HEK293 (cell line): ENCODE data around the gene SLC39A1.

Experiments
- FEZF1 ChIP-seq: fragments of 450-650 bp; formaldehyde crosslinking; IDR thresholded peaks from 2 replicates; pipeline ENCODE4 v1.5.1; 2016; ENCODE audit warnings: missing biosample characterization, missing genetic modification characterization
- GLIS1 ChIP-seq: fragments of 450-650 bp; formaldehyde crosslinking; IDR thresholded peaks from 2 replicates; pipeline ENCODE4 v1.5.1; 2016; ENCODE audit warnings: missing biosample characterization, missing genetic modification characterization
- KLF16 ChIP-seq: fragments of 450-650 bp; formaldehyde crosslinking; IDR thresholded peaks from 2 replicates; pipeline ENCODE4 v1.5.1; 2017; ENCODE audit warnings: missing biosample characterization, missing genetic modification characterization
- KLF8 ChIP-seq: fragments of 450-650 bp; formaldehyde crosslinking; IDR thresholded peaks from 2 replicates; pipeline ENCODE4 v1.5.1; 2016; ENCODE audit warnings: missing biosample characterization, missing genetic modification characterization
- SP3 ChIP-seq: fragments of 450-650 bp; formaldehyde crosslinking; IDR thresholded peaks from 2 replicates; pipeline ENCODE4 v1.5.1; 2016; ENCODE audit warnings: missing biosample characterization, missing genetic modification characterization
- SP7 ChIP-seq: fragments of 450-650 bp; formaldehyde crosslinking; IDR thresholded peaks from 2 replicates; pipeline ENCODE4 v1.5.1; 2016; ENCODE audit warnings: missing biosample characterization, missing genetic modification characterization
- YY1 ChIP-seq: fragments of 450-650 bp; formaldehyde crosslinking; IDR thresholded peaks from 2 replicates; pipeline ENCODE4 v1.5.1; 2018; ENCODE audit warnings: missing biosample characterization, missing genetic modification characterization
- ZEB2 ChIP-seq: fragments of 450-650 bp; formaldehyde crosslinking; IDR thresholded peaks from 2 replicates; pipeline ENCODE4 v1.5.1; 2016; ENCODE audit warnings: missing biosample characterization, missing genetic modification characterization
- ZNF112 ChIP-seq: fragments of 450-650 bp; formaldehyde crosslinking; IDR thresholded peaks from 2 replicates; pipeline ENCODE4 v1.5.0; 2017; ENCODE audit warnings: missing biosample characterization, missing genetic modification characterization
- ZNF132 ChIP-seq: fragments of 450-650 bp; formaldehyde crosslinking; IDR thresholded peaks from 2 replicates; pipeline ENCODE4 v1.5.1; 2017; ENCODE audit warnings: missing biosample characterization, missing genetic modification characterization, borderline replicate concordance
- ZNF146 ChIP-seq: fragments of 450-650 bp; formaldehyde crosslinking; IDR thresholded peaks from 2 replicates; pipeline ENCODE4 v1.5.1; 2016; ENCODE audit warnings: missing biosample characterization, missing genetic modification characterization
- ZNF157 ChIP-seq: fragments of 450-650 bp; formaldehyde crosslinking; IDR thresholded peaks from 2 replicates; pipeline ENCODE4 v1.5.1; 2016; ENCODE audit warnings: missing biosample characterization, missing genetic modification characterization
- ZNF2 ChIP-seq: fragments of 450-650 bp; formaldehyde crosslinking; IDR thresholded peaks from 2 replicates; pipeline ENCODE4 v1.5.1; 2016; ENCODE audit warnings: missing biosample characterization, missing genetic modification characterization
- ZNF211 ChIP-seq: fragments of 450-650 bp; formaldehyde crosslinking; IDR thresholded peaks from 2 replicates; pipeline ENCODE4 v1.5.1; 2016; ENCODE audit warnings: low read depth, missing biosample characterization, missing genetic modification characterization
- ZNF239 ChIP-seq: fragments of 450-650 bp; formaldehyde crosslinking; IDR thresholded peaks from 2 replicates; pipeline ENCODE4 v1.5.1; 2016; ENCODE audit warnings: missing biosample characterization, missing genetic modification characterization
- ZNF274 ChIP-seq, 2 experiments: fragments of 200-500 bp in 1 of 2; fragments of 450-650 bp in 1 of 2; sonication (Bioruptor generic) in 1 of 2; formaldehyde crosslinking in 1 of 2; IDR thresholded peaks; 2 replicates each; pipeline versions ENCODE4 v1.5.1 to v1.6.1; 2014 to 2016; ENCODE audit warnings: borderline replicate concordance in 1 of 2, inconsistent platforms in 1 of 2, low read length in 1 of 2, missing biosample characterization in 1 of 2, missing genetic modification characterization in 1 of 2
- ZNF473 ChIP-seq: fragments of 450-650 bp; formaldehyde crosslinking; IDR thresholded peaks from 2 replicates; pipeline ENCODE4 v1.5.1; 2017; ENCODE audit warnings: missing biosample characterization, missing genetic modification characterization
- ZNF561 ChIP-seq: fragments of 450-650 bp; IDR thresholded peaks from 2 replicates; pipeline ENCODE4 v1.5.1; 2018; ENCODE audit warnings: missing biosample characterization, missing genetic modification characterization, borderline replicate concordance
- ZNF629 ChIP-seq: fragments of 450-650 bp; formaldehyde crosslinking; IDR thresholded peaks from 2 replicates; pipeline ENCODE4 v1.5.1; 2017; ENCODE audit warnings: missing biosample characterization, missing genetic modification characterization
- ZNF670 ChIP-seq: fragments of 450-650 bp; formaldehyde crosslinking; IDR thresholded peaks from 2 replicates; pipeline ENCODE4 v1.5.1; 2016; ENCODE audit warnings: missing biosample characterization, missing genetic modification characterization, low read depth
- ZNF701 ChIP-seq: fragments of 450-650 bp; formaldehyde crosslinking; IDR thresholded peaks from 2 replicates; pipeline ENCODE4 v1.5.1; 2016; ENCODE audit warnings: missing biosample characterization, missing genetic modification characterization
- ZNF768 ChIP-seq: fragments of 450-650 bp; formaldehyde crosslinking; IDR thresholded peaks from 2 replicates; pipeline ENCODE4 v1.5.1; 2018; ENCODE audit warnings: missing biosample characterization, mild to moderate bottlenecking, missing genetic modification characterization
- ZNF792 ChIP-seq: fragments of 450-650 bp; formaldehyde crosslinking; IDR thresholded peaks from 2 replicates; pipeline ENCODE4 v1.5.1; 2016; ENCODE audit warnings: missing biosample characterization, missing genetic modification characterization
- TF ChIP-seq, protein P1 (sequence below): fragments of 450-650 bp; formaldehyde crosslinking; IDR thresholded peaks from 2 replicates; pipeline ENCODE4 v1.5.1; 2016; ENCODE audit warnings: missing biosample characterization, missing genetic modification characterization
- TF ChIP-seq, protein P2 (sequence below): fragments of 450-650 bp; formaldehyde crosslinking; IDR thresholded peaks from 2 replicates; pipeline ENCODE4; 2016; ENCODE audit warnings: missing biosample characterization, missing genetic modification characterization
- TF ChIP-seq, protein P3 (sequence below): fragments of 450-650 bp; formaldehyde crosslinking; IDR thresholded peaks from 2 replicates; pipeline ENCODE4 v1.5.1; 2017; ENCODE audit warnings: missing biosample characterization, missing genetic modification characterization
- TF ChIP-seq, protein P4 (sequence below): fragments of 450-650 bp; formaldehyde crosslinking; IDR thresholded peaks from 2 replicates; pipeline ENCODE4 v1.5.1; 2017; ENCODE audit warnings: missing biosample characterization, missing genetic modification characterization
- TF ChIP-seq, protein P5 (sequence below): fragments of 450-650 bp; formaldehyde crosslinking; IDR thresholded peaks from 2 replicates; pipeline ENCODE4 v1.5.1; 2016; ENCODE audit warnings: missing biosample characterization, missing genetic modification characterization
- TF ChIP-seq, protein P6 (sequence below): fragments of 450-650 bp; formaldehyde crosslinking; IDR thresholded peaks from 2 replicates; pipeline ENCODE4 v1.5.1; 2016; ENCODE audit warnings: missing biosample characterization, missing genetic modification characterization

SLC39A1 gene

DNA sequence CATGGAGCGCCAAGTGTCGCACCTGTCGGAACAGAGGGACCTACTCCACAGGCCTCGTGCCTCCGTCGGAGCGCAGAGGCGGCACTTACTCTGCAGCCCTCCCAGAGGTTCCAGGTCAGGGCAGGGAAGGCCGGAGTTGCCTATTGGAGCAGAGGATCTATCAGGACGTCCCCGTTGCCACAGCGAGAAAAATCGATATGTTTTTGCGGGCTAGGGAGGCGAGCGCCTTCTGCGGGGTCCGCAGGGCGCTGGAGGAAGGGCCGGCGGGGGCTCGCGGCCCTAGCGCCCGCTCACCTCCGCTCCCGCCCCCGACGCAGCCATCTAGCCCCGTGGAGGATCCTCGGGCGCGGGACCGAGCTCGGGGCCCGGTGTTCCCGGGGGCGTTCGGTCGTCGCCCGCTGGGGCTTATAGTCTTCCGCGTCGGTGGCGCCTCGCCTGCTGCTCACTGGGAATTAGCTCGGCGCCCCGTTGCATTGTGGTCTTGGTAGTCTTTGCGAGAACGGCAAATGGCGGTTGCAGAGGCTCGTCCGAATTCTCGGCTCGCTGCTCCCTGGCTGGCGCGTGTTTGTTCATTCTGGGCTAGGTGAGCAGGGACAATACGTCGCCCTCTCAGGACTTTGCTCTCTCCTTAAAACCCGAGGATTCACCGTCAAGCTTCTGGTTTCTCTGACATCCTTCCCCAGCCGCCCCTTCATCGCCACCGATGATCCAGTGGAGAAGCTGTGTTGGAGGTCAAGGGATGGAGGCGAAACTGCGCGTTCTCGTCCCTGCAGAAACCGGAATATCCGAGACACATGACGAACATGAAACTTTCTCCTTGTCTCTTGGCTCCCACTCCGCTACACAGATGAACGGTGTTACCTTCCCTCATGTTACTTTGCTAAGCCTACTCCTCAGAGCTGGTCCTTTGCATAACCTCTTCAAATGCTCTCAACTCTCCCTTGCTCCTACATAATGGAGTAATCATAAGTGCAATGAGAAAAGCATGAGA is 14.2 kb upstream of the SLC39A1 start, which contains the start of gene JTB (continued):
- TF ChIP-seq, protein P1, sequence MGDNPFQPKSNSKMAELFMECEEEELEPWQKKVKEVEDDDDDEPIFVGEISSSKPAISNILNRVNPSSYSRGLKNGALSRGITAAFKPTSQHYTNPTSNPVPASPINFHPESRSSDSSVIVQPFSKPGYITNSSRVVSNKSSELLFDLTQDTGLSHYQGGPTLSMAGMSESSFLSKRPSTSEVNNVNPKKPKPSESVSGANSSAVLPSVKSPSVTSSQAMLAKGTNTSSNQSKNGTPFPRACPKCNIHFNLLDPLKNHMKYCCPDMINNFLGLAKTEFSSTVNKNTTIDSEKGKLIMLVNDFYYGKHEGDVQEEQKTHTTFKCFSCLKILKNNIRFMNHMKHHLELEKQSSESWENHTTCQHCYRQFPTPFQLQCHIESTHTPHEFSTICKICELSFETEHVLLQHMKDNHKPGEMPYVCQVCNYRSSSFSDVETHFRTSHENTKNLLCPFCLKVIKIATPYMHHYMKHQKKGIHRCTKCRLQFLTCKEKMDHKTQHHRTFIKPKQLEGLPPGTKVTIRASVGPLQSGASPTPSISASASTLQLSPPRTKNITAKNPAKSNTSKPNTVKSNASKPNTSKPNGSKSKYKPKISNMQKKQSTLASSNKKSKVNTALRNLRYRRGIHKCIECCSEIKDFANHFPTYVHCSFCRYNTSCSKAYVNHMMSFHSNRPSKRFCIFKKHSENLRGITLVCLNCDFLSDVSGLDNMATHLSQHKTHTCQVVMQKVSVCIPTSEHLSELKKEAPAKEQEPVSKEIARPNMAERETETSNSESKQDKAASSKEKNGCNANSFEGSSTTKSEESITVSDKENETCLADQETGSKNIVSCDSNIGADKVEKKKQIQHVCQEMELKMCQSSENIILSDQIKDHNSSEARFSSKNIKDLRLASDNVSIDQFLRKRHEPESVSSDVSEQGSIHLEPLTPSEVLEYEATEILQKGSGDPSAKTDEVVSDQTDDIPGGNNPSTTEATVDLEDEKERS (tag by site-specific recombination), result no peak
- no peak; the same call in none of the 2 replicates for TF ChIP-seq ZNF561
- TF ChIP-seq FEZF1 (tag by site-specific recombination), result no peak
- no peak for TF ChIP-seq ZNF146 (tag by site-specific recombination)
- TF ChIP-seq, protein P2, sequence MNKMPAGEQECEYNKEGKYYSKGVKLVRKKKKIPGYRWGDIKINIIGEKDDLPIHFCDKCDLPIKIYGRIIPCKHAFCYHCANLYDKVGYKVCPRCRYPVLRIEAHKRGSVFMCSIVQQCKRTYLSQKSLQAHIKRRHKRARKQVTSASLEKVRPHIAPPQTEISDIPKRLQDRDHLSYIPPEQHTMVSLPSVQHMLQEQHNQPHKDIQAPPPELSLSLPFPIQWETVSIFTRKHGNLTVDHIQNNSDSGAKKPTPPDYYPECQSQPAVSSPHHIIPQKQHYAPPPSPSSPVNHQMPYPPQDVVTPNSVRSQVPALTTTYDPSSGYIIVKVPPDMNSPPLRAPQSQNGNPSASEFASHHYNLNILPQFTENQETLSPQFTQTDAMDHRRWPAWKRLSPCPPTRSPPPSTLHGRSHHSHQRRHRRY (tag by site-specific recombination), result no peak
- TF ChIP-seq, protein P3, sequence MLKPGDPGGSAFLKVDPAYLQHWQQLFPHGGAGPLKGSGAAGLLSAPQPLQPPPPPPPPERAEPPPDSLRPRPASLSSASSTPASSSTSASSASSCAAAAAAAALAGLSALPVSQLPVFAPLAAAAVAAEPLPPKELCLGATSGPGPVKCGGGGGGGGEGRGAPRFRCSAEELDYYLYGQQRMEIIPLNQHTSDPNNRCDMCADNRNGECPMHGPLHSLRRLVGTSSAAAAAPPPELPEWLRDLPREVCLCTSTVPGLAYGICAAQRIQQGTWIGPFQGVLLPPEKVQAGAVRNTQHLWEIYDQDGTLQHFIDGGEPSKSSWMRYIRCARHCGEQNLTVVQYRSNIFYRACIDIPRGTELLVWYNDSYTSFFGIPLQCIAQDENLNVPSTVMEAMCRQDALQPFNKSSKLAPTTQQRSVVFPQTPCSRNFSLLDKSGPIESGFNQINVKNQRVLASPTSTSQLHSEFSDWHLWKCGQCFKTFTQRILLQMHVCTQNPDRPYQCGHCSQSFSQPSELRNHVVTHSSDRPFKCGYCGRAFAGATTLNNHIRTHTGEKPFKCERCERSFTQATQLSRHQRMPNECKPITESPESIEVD (tag by site-specific recombination), result no peak
- peak; percentile 45 for TF ChIP-seq SP3
- no peak for TF ChIP-seq ZNF274 (IDR thresholded peaks at IDR 0.05; ENCODE audit: low read length)
- TF ChIP-seq ZNF274 (tag by site-specific recombination; IDR thresholded peaks at IDR 0.05; ENCODE audit: borderline replicate concordance), result no peak
- TF ChIP-seq ZNF132 (tag by site-specific recombination), result no peak
- no peak for TF ChIP-seq ZNF473 (tag by site-specific recombination)
- no peak for TF ChIP-seq ZNF792
- TF ChIP-seq, protein P4, sequence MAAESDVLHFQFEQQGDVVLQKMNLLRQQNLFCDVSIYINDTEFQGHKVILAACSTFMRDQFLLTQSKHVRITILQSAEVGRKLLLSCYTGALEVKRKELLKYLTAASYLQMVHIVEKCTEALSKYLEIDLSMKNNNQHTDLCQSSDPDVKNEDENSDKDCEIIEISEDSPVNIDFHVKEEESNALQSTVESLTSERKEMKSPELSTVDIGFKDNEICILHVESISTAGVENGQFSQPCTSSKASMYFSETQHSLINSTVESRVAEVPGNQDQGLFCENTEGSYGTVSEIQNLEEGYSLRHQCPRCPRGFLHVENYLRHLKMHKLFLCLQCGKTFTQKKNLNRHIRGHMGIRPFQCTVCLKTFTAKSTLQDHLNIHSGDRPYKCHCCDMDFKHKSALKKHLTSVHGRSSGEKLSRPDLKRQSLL (tag by site-specific recombination), result no peak
- TF ChIP-seq, protein P5, sequence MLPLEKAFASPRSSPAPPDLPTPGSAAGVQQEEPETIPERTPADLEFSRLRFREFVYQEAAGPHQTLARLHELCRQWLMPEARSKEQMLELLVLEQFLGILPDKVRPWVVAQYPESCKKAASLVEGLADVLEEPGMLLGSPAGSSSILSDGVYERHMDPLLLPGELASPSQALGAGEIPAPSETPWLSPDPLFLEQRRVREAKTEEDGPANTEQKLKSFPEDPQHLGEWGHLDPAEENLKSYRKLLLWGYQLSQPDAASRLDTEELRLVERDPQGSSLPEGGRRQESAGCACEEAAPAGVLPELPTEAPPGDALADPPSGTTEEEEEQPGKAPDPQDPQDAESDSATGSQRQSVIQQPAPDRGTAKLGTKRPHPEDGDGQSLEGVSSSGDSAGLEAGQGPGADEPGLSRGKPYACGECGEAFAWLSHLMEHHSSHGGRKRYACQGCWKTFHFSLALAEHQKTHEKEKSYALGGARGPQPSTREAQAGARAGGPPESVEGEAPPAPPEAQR (tag by site-specific recombination), result no peak; the same call in 1 of the 2 replicates
- 0 out of 2 replicates have a peak, but pooled peaks have one; percentile 27 for TF ChIP-seq SP7 (tag by site-specific recombination)
- TF ChIP-seq ZNF670 (tag by site-specific recombination), result no peak
- peak; percentile 51; the same call in 1 of the 2 replicates for TF ChIP-seq ZNF629
- no peak for TF ChIP-seq ZNF112 (tag by site-specific recombination)
- TF ChIP-seq GLIS1 (tag by site-specific recombination), result no peak; the same call in 1 of the 2 replicates
- peak; percentile 88; the same call in 1 of the 2 replicates for TF ChIP-seq ZNF2 (tag by site-specific recombination)
- no peak; the same call in 1 of the 2 replicates for TF ChIP-seq KLF16 (tag by site-specific recombination)
- no peak for TF ChIP-seq ZNF157 (tag by site-specific recombination)
- TF ChIP-seq, protein P6, sequence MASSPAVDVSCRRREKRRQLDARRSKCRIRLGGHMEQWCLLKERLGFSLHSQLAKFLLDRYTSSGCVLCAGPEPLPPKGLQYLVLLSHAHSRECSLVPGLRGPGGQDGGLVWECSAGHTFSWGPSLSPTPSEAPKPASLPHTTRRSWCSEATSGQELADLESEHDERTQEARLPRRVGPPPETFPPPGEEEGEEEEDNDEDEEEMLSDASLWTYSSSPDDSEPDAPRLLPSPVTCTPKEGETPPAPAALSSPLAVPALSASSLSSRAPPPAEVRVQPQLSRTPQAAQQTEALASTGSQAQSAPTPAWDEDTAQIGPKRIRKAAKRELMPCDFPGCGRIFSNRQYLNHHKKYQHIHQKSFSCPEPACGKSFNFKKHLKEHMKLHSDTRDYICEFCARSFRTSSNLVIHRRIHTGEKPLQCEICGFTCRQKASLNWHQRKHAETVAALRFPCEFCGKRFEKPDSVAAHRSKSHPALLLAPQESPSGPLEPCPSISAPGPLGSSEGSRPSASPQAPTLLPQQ (tag by site-specific recombination), result no peak
- TF ChIP-seq ZEB2 (tag by site-specific recombination), result peak; percentile 95
- TF ChIP-seq ZNF239, result no peak
- TF ChIP-seq ZNF701 (tag by site-specific recombination), result no peak
- TF ChIP-seq ZNF211 (tag by site-specific recombination), result no peak
- TF ChIP-seq KLF8, result no peak; the same call in 1 of the 2 replicates
- peak; percentile 85 for TF ChIP-seq YY1
- TF ChIP-seq ZNF768 (tag by site-specific recombination), result no peak
